Amygdala (tissue), 56 donors: Measurements from ENCODE around the gene DDOST.

ENCODE experiments used
- DNase-seq, 56 donors: peaks; one replicate each; lab custom pipeline; 2025; lab: John Stamatoyannopoulos, UW

DDOST gene

DNA sequence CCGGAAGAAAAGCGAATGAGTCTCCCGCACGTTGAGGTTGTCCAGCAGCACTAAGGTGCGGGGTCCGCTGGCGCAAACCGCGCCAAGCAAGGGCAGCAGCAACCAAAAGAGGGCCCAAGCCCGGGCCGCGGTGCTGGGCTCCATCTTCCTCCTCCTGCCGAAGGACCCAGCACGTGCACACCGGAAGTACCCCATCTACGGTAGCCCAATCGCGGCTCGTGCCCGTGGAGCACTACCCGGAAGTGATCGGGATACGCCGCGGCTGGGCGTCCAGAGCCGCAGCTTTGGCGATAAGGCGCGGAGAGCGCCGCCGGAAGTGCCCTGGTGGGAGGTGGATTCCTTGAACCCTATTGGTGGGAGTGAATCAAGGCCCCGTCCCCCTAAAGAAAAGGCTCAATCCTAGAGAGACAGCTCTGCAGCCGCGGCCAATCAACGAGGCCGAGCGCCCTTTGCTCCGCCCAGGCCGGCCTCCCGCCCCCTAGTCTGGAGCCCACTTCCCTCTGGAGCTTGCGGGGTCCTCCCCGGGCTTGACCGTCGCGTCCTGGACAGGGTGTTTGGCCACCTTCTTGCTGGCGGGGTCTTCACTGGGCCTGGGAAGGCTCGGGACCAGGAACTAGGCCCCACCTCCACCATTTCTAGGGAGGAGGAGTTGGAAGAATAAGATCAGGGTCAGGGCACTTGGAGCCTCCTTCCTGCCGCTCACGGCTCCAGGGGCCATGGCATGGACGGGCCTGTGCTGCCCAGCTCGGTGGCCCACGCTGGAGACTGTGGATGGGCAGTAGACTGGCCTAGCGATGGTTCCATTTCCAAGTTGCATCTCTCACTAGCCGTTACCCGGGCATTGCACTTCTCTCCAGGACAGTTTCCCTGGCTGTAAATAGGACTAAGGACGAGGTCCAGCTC, at the start of gene DDOST:
DDOST (minus strand) TSS at position 163 of the 903 bp plus-strand sequence; CDS start at position 144, 19 bp downstream.
- peak; percentile 74 to 99 (median 96) for DNase-seq

GRCh38 chr1:20710469-20711284, 49.5 kb upstream of the DDOST start:
- no peak for DNase-seq

DNA sequence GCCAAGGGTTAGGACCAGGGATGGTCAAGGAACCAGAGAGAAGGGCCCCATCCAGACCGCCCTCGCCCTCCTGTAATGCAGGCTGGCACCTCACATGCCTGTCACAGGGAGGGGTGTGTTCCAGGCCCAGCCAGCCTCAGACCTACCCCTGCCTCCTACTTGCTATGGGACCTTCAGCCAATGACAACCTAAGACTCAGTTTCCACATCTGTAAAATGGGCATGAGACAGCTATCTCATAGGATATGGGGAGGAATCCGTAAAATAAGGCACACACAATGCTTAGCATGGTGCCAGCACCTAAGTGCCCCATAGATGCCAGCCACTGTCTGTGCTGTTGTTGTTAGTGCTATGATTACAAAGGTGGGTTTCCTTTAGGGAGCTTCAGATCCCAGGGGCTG, 48.7 kb upstream of the DDOST start:
- DNase-seq: no peak

GRCh38 chr1:20708891-20709290, 47.7 kb upstream of the DDOST start:
- DNase-seq: no peak

- no peak for DNase-seq
These were observed 46.9 kb upstream of the DDOST start for GRCh38 chr1:20708057-20708456.

GRCh38 chr1:20706841-20707240, 45.7 kb upstream of the DDOST start:
- no peak for DNase-seq

GRCh38 chr1:20705203-20705755, 44.1 kb upstream of the DDOST start:
- peak in 2 of 56 donors; percentile 19 to 21 for DNase-seq

GRCh38 chr1:20704390-20705202, 43.4 kb upstream of the DDOST start:
- no peak for DNase-seq

DNA sequence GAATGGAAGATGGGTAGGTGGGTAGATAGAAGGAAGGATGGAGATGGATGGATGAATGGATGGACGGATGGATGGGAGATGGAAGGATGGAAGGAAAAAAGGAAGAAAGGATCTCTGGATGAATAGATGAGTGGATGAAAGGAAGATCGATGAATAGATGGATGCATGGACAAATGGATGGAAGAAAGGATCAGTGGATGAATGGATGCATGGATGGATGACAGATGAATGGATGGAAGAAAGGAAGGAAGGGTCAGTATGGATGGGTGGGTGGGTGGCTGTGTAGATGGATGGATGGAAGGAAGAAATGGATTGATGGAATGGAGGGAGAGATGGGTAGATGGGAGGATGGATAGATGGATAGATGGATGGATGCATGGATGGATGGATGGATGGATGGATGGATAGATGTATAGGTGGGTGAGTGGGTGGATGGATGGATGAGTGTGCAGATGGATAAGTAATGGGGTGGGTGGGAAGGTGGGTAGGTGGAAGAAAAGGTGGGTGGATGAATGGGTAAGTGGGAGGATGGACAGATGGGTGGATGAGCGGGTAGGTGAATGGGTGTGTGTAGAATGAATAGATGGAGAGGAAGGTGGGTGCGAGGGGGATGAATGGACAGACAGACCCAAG, 42.1 kb upstream of the DDOST start:
- no peak for DNase-seq

GRCh38 chr1:20702416-20702815, 41.2 kb upstream of the DDOST start:
- DNase-seq: no peak

- DNase-seq: no peak
These were observed 40.7 kb upstream of the DDOST start for GRCh38 chr1:20701847-20702246.

- no peak for DNase-seq
These were observed 40.3 kb upstream of the DDOST start for GRCh38 chr1:20701446-20701845.

DNA sequence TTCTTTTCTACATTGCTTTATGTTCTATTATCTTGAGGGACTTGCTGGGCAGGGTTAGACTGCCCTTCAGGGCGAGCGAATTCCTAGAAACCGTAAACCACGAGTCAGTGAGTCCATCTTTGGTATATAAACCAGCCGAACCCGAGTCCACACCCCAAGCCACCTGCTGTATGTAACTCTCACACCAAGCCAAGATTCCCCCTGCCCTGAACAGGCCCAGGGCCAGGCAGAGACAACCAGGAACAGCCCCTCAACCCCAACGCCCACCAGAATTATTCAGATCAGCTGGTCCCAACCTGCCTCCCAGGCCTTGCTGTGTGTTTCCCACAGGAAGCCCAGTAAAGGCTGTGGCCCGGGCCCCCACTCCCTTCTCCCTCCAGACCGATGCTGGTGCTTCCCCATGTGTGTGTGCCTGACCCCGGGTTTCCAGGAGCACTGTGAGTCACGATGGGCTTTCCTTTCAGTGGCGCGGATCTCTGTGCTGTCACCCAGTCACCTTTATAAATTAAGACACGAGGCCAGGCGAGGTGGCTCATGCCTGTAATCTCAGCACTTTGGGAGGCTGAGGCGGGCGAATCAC, 39.6 kb upstream of the DDOST start:
- DNase-seq: no peak

- no peak for DNase-seq
These were observed 38.4 kb upstream of the DDOST start for GRCh38 chr1:20699558-20699957.

DNA sequence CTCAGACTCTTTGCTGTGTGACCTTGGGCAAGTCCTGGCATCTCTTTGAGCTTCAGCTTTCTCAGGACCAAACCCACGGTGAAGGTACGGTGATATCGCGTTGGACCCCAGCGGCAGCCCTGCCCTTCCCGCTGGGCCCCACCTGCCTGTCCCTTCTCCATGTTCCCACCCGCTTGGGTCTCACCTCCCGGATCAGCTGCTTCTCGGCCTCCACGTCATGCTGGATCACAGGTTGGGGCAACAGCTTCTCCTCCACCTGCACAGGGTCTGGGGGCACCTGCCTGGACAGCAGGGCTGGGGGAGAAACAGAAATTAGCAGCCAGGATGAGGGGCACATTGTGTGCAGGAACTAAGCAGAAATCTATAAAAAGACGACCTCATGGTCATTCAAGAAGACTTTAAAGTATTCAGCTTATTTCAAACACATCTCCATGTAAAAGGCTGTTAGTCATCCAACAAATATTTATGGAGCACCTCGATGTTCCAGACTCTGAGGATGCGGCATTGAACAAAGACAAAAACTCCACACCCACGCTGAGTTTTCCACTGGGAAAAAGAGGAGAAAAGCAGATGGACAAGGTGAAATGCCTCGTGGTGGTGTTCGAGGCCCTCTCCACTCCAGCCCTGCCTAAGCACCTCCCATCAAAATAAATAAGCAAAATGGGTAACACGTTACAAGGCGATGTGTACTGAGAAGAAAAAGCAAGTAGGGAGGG, 37.2 kb upstream of the DDOST start:
- peak in 1 of 56 donors; percentile 8 for DNase-seq

- no peak for DNase-seq
These were observed 36.4 kb upstream of the DDOST start for GRCh38 chr1:20697563-20697962.

- DNase-seq: peak in 54 of 56 donors; percentile 17 to 86 (median 70)
These were observed 35.5 kb upstream of the DDOST start for GRCh38 chr1:20696397-20697333.

DNA sequence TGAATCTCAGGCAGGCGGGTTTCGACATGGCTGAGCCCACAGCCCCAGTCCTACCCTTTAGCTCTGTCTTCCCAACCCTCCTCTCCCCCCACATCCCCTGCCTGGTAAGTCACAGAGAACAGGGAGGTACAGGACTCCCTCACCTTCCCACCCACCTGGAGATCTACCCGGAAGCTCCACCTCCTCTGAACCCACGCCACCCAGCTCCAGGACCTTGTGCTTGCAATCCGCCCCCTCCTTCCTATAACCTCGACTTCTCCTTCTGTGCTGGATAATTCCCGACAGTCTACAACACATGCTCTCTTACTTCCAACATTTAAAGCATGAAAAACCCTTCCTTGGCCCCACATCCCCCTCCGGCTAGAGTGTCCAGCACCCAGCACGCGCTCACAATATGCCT, 34.3 kb upstream of the DDOST start:
- DNase-seq: no peak
